Ovary (tissue), 3 donors: Measurements from ENCODE around the gene RPTOR.

Experiments used
- CTCF ChIP-seq, 3 donors: fragments of 450-650 bp in 2 of 3; fragments of 200-600 bp in 1 of 3; IDR thresholded peaks; one replicate each; pipeline versions ENCODE4 v1.5.1 to v1.8.0; 2016 to 2022; ENCODE audit warnings: antibody characterized with exemption in 3 of 3, mild to moderate bottlenecking in 1 of 3
- EP300 ChIP-seq: sonication (generic); formaldehyde crosslinking; IDR thresholded peaks from one replicate; pipeline ENCODE4 v1.6.1; 2017; ENCODE audit warnings: antibody characterized with exemption
- POLR2A ChIP-seq: fragments of 450-650 bp; IDR thresholded peaks from one replicate; pipeline ENCODE4 v1.6.1; 2017; ENCODE audit warnings: antibody characterized with exemption, mild to moderate bottlenecking, moderate library complexity
- donor health status: DM: no; HTN: no; CAD: no.

- TF ChIP-seq CTCF (IDR thresholded peaks at IDR 0.05) (no peak), POLR2A (no peak), EP300 (no peak)
Observed at GRCh38 chr17:80894439-80894721, 349.7 kb downstream of the RPTOR start.
